B cell (primary cell): ENCODE measurements around the gene B4GALNT1.

Source experiments
- CTCF ChIP-seq: fragments of 200-600 bp; IDR thresholded peaks from one replicate; pipeline ENCODE4 v1.8.0; 2022; ENCODE audit warnings: antibody characterized with exemption, mild to moderate bottlenecking
- EZH2 ChIP-seq: IDR thresholded peaks from 2 replicates; pipeline ENCODE4 v1.6.1; 2012; ENCODE audit warnings: borderline replicate concordance, low read depth, mild to moderate bottlenecking, moderate library complexity, low read length; ENCODE audit not compliant: insufficient read depth, poor library complexity, severe bottlenecking

GRCh38 chr12:57584050-57584449, 49.0 kb downstream of the B4GALNT1 start:
- no peak for TF ChIP-seq CTCF
- no peak for TF ChIP-seq EZH2
